Vagina (tissue), 2 donors: ENCODE results near the gene BACE1-AS. TPM values are rescaled to one million over a fixed set of nuclear protein-coding genes. Genes with fewer than 3 reads are reported as not detected.
"Not testable (repeated sequence)": the region's sequence is repeated elsewhere in the genome, so short reads cannot be mapped to it uniquely, and the experiment has no call there.

Experiments used
- DNase-seq, 2 donors: peaks; one replicate each; pipeline ENCODE4 v3.0.0-alpha.2; 2017; ENCODE audit errors: extremely low spot score in 2 of 2
- H3K27ac ChIP-seq: fragments of 200-600 bp; sonication (generic); one replicate; pipeline ENCODE4 v1.5.1; 2019
- H3K27me3 ChIP-seq: fragments of 200-600 bp; sonication (generic); one replicate; pipeline ENCODE4 v1.5.1; 2019
- H3K36me3 ChIP-seq, 2 donors: fragments of 200-600 bp; sonication (generic); one replicate each; pipeline ENCODE4 v1.5.1; 2017 to 2019
- H3K4me1 ChIP-seq: fragments of 200-600 bp; sonication (generic); one replicate; pipeline ENCODE4 v1.5.1; 2019
- H3K4me3 ChIP-seq, 2 donors: fragments of 200-600 bp; sonication (generic); 1 replicate in 1 of 2; 2 replicates in 1 of 2; pipeline ENCODE4 v1.5.1; 2016 to 2019
- H3K9me3 ChIP-seq: fragments of 200-600 bp; sonication (generic); one replicate; pipeline ENCODE4 v1.5.1; 2019
- POLR2A ChIP-seq, 2 donors: fragments of 450-650 bp; IDR thresholded peaks; one replicate each; pipeline ENCODE4 v1.6.1; 2017; ENCODE audit warnings: antibody characterized with exemption in 2 of 2, mild to moderate bottlenecking in 2 of 2, moderate library complexity in 2 of 2
- POLR2AphosphoS5 ChIP-seq, 2 donors: sonication (generic); formaldehyde crosslinking; IDR thresholded peaks; one replicate each; pipeline ENCODE4 v1.9.0; 2017; ENCODE audit warnings: antibody characterized with exemption in 2 of 2, mild to moderate bottlenecking in 2 of 2, low read depth in 1 of 2; ENCODE audit not compliant: insufficient read depth in 1 of 2
- intact Hi-C: fragments of 100-400 bp; cut with DNase I; formaldehyde crosslinking; loops from one replicate; pipeline ENCODE4 v1.15.1; 2023
- total RNA-seq: library from RNA; depleted of rRNA; stranded (reverse); fragments of >200 nt; gene quantifications from one replicate; pipeline ENCODE4 v1.2.3, GENCODE V29; 2016
- TF ChIP-seq, protein P1 (sequence below), 3 experiments: fragments of 450-650 bp in 2 of 3; fragments of 200-600 bp in 1 of 3; sonication (generic) in 1 of 3; IDR thresholded peaks; one replicate each; pipeline ENCODE4 v1.5.1; 2017 to 2019; ENCODE audit warnings: antibody characterized with exemption in 3 of 3, mild to moderate bottlenecking in 2 of 3, moderate library complexity in 2 of 3

The BACE1-AS gene
- total RNA-seq, 1 donor from 2014 or later: 10.6 TPM

GRCh38 chr11:117256573-117256972 lies 34.6 kb upstream of the BACE1-AS start:
- Histone ChIP-seq H3K4me1 (no peaks in the 10 kb centered on the region), H3K4me3 (no peak overlapping the region), H3K36me3 (peaks cover 0 to 8% of the 10 kb centered on the region in 2 donors), H3K27ac (no peak overlapping the region), H3K9me3 (no peaks in the 10 kb centered on the region), H3K27me3 (no peaks in the 10 kb centered on the region)
- DNase-seq: no peak
- TF ChIP-seq POLR2AphosphoS5 (IDR thresholded peaks at IDR 0.05; ENCODE audit: insufficient read depth in 1 of 2, low read depth in 1 of 2) (no peak), POLR2A (IDR thresholded peaks at IDR 0.05) (no peak)
- TF ChIP-seq, protein P1, sequence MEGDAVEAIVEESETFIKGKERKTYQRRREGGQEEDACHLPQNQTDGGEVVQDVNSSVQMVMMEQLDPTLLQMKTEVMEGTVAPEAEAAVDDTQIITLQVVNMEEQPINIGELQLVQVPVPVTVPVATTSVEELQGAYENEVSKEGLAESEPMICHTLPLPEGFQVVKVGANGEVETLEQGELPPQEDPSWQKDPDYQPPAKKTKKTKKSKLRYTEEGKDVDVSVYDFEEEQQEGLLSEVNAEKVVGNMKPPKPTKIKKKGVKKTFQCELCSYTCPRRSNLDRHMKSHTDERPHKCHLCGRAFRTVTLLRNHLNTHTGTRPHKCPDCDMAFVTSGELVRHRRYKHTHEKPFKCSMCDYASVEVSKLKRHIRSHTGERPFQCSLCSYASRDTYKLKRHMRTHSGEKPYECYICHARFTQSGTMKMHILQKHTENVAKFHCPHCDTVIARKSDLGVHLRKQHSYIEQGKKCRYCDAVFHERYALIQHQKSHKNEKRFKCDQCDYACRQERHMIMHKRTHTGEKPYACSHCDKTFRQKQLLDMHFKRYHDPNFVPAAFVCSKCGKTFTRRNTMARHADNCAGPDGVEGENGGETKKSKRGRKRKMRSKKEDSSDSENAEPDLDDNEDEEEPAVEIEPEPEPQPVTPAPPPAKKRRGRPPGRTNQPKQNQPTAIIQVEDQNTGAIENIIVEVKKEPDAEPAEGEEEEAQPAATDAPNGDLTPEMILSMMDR (IDR thresholded peaks at IDR 0.05): no peak
- intact Hi-C loops: no loop called here

DNA sequence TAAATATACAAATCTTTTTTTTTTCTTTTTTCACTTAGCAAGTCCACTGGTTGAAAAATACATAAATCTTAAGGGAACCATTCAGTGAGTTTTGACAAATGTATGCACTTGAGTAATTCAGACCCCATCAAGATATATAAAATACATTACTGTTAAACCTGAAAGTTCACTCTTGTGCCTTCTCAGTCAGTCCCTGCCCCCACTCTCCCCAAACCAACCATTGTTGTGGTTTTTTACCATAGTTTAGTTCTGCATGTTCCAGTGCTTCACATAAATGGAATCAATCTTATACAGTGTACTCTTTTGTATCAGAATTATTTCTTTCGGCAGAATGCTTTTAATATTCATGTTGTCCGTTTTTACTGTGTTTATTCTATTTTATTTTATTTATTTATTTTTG lies 32.6 kb upstream of the BACE1-AS start:
- intact Hi-C loops: no loop called here
- no peak overlapping the region for H3K27ac ChIP-seq
- H3K27me3 ChIP-seq: no peaks in the 10 kb centered on the region
- no peak for DNase-seq
- peaks cover 0 to 7% of the 10 kb centered on the region in 2 donors for H3K36me3 ChIP-seq
- H3K4me1 ChIP-seq: no peaks in the 10 kb centered on the region
- H3K4me3 ChIP-seq: no peak overlapping the region
- TF ChIP-seq POLR2AphosphoS5 (IDR thresholded peaks at IDR 0.05; ENCODE audit: insufficient read depth in 1 of 2, low read depth in 1 of 2): no peak
- TF ChIP-seq POLR2A (IDR thresholded peaks at IDR 0.05): no peak
- TF ChIP-seq, protein P1 (IDR thresholded peaks at IDR 0.05): no peak
- no peaks in the 10 kb centered on the region for H3K9me3 ChIP-seq

GRCh38 chr11:117259417-117259816 lies 31.7 kb upstream of the BACE1-AS start:
- no peaks in the 10 kb centered on the region for H3K9me3 ChIP-seq
- no peak overlapping the region for H3K27ac ChIP-seq
- TF ChIP-seq, protein P1 (IDR thresholded peaks at IDR 0.05): no peak
- TF ChIP-seq POLR2A (IDR thresholded peaks at IDR 0.05): no peak
- TF ChIP-seq POLR2AphosphoS5 (IDR thresholded peaks at IDR 0.05; ENCODE audit: insufficient read depth in 1 of 2, low read depth in 1 of 2): no peak
- no peaks in the 10 kb centered on the region for H3K4me1 ChIP-seq
- H3K36me3 ChIP-seq: no peaks in the 10 kb centered on the region
- H3K4me3 ChIP-seq: no peak overlapping the region
- H3K27me3 ChIP-seq: no peaks in the 10 kb centered on the region
- DNase-seq: no peak
- intact Hi-C loops: no loop called here

- intact Hi-C loops, H3K36me3 ChIP-seq, H3K27ac ChIP-seq, H3K4me3 ChIP-seq, DNase-seq, H3K4me1 ChIP-seq, H3K27me3 ChIP-seq, H3K9me3 ChIP-seq: not testable (repeated sequence)
Measured at GRCh38 chr11:117264624-117265323, 26.4 kb upstream of the BACE1-AS start.

DNA sequence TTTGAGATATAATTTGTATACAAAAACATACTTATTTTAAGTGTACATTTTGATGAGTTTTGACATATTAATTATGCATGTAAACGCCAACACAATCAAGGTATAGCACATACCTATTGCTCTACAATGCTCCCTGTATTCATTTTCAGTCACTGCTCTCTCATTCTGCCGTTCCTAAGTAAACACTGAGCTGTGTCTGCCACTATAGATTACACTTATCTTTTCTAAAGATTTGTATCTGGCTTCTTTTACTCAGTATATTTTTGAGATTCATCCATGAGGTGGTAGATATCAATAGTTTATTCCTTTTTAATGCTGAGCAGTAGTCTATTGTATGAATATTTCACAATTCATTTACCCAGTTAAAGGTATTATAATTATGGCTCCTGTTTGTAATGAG lies 25.4 kb upstream of the BACE1-AS start:
- H3K4me1 ChIP-seq: no peaks in the 10 kb centered on the region
- H3K27me3 ChIP-seq: no peaks in the 10 kb centered on the region
- no peak overlapping the region for H3K4me3 ChIP-seq
- DNase-seq: no peak
- intact Hi-C loops: no loop called here
- TF ChIP-seq POLR2A (IDR thresholded peaks at IDR 0.05) (no peak), POLR2AphosphoS5 (IDR thresholded peaks at IDR 0.05; ENCODE audit: insufficient read depth in 1 of 2, low read depth in 1 of 2) (no peak)
- TF ChIP-seq, protein P1 (IDR thresholded peaks at IDR 0.05): no peak
- H3K9me3 ChIP-seq: no peaks in the 10 kb centered on the region
- H3K36me3 ChIP-seq: peaks cover 0 to 3% of the 10 kb centered on the region in 2 donors
- no peak overlapping the region for H3K27ac ChIP-seq
